Lower leg skin (tissue), 4 donors: Measurements from ENCODE around the gene LYRM4. TPM values are rescaled to one million over a fixed set of nuclear protein-coding genes. Genes with fewer than 3 reads are reported as not detected.

ENCODE experiments used
- DNase-seq, 2 donors: peaks; one replicate each; pipeline ENCODE4 v3.0.0-alpha.2; 2019; ENCODE audit warnings: low spot score in 2 of 2
- H3K4me3 ChIP-seq: fragments of 200-600 bp; sonication (generic); 2 replicates; pipeline ENCODE4 v1.5.1; 2017; ENCODE audit warnings: mild to moderate bottlenecking, low read depth; ENCODE audit not compliant: poor library complexity, severe bottlenecking
- CTCF ChIP-seq, 3 donors: fragments of 450-650 bp; IDR thresholded peaks; one replicate each; pipeline ENCODE4 v1.5.1; 2016; ENCODE audit warnings: antibody characterized with exemption in 3 of 3, mild to moderate bottlenecking in 3 of 3, moderate library complexity in 2 of 3
- POLR2A ChIP-seq, 2 donors: fragments of 450-650 bp; IDR thresholded peaks; one replicate each; pipeline ENCODE4 v1.6.1; 2016 to 2017; ENCODE audit warnings: antibody characterized with exemption in 2 of 2, mild to moderate bottlenecking in 1 of 2, moderate library complexity in 1 of 2
- WGBS, 2 donors: methylation state at CpG; one replicate each; pipeline ENCODE4 v1.1.5; 2018; 5-methylcytosine and 5-hydroxymethylcytosine counted together
- intact Hi-C: fragments of 100-400 bp; cut with DNase I; formaldehyde crosslinking; loops from one replicate; pipeline ENCODE4 v1.15.0; 2023; ENCODE audit warnings: low total_unique reads
- total RNA-seq, 4 donors: library from RNA; depleted of rRNA; stranded (reverse); fragments of >200 nt; gene quantifications; one replicate each; pipeline ENCODE4 v1.1.0, GENCODE V29; 2016

LYRM4 gene
- total RNA-seq, 4 donors from 2014 or later, result 14.4 to 20.8 (median 20.4) TPM

GRCh38 chr6:5302995-5303622 lies 42.4 kb upstream of the LYRM4 start:
- TF ChIP-seq CTCF (IDR thresholded peaks at IDR 0.05), result peak in 1 of 3 donors; percentile 20
- TF ChIP-seq POLR2A (IDR thresholded peaks at IDR 0.05), result no peak
- 50 to 51% methylated on average over 10 of the region's 10 CpGs for WGBS, 2 donors
- peak in 1 of 2 donors; percentile 34 for DNase-seq
- intact Hi-C loops, result no loop called here
- H3K4me3 ChIP-seq, result no peak overlapping the region

- WGBS, 2 donors, result 59 to 68% methylated on average over 10 of the region's 10 CpGs
- H3K4me3 ChIP-seq, result no peak overlapping the region
- TF ChIP-seq POLR2A (IDR thresholded peaks at IDR 0.05), result no peak
- no peak for TF ChIP-seq CTCF (IDR thresholded peaks at IDR 0.05)
- intact Hi-C loops, result no loop called here
- no peak for DNase-seq
These were observed 41.6 kb upstream of the LYRM4 start for GRCh38 chr6:5302220-5302946.

- intact Hi-C loops, result no loop called here
- no peak overlapping the region for H3K4me3 ChIP-seq
- 67 to 78% methylated on average over 1 of the region's 1 CpG for WGBS, 2 donors
- DNase-seq, result no peak
- TF ChIP-seq CTCF (IDR thresholded peaks at IDR 0.05), result no peak
- no peak for TF ChIP-seq POLR2A (IDR thresholded peaks at IDR 0.05)
These were observed 39.5 kb upstream of the LYRM4 start for GRCh38 chr6:5300206-5300764.

GRCh38 chr6:5295623-5296022 lies 34.9 kb upstream of the LYRM4 start:
- TF ChIP-seq POLR2A (IDR thresholded peaks at IDR 0.05), result no peak
- H3K4me3 ChIP-seq, result no peak overlapping the region
- no peak for DNase-seq
- intact Hi-C loops, result no loop called here
- WGBS, 2 donors, result 74 to 76% methylated on average over 7 of the region's 7 CpGs

- DNase-seq, result no peak
- TF ChIP-seq CTCF (IDR thresholded peaks at IDR 0.05), result no peak
- TF ChIP-seq POLR2A (IDR thresholded peaks at IDR 0.05), result no peak
- no peak overlapping the region for H3K4me3 ChIP-seq
- intact Hi-C loops, result no loop called here
- 74 to 76% methylated on average over 11 of the region's 11 CpGs for WGBS, 2 donors
These were observed 33.9 kb upstream of the LYRM4 start for GRCh38 chr6:5294392-5295211.

- 82 to 86% methylated on average over 2 of the region's 2 CpGs for WGBS, 2 donors
- intact Hi-C loops, result no loop called here
- no peak for DNase-seq
- no peak overlapping the region for H3K4me3 ChIP-seq
- TF ChIP-seq POLR2A (IDR thresholded peaks at IDR 0.05) (no peak), CTCF (IDR thresholded peaks at IDR 0.05) (no peak)
These were observed 32.9 kb upstream of the LYRM4 start for GRCh38 chr6:5293692-5294091.
